Measurements from ENCODE around the gene HMGXB3.

The HMGXB3 gene

GRCh38 chr5:149966946-149967345 lies 33.6 kb upstream of the HMGXB3 start:
- TF ChIP-seq, protein P1, sequence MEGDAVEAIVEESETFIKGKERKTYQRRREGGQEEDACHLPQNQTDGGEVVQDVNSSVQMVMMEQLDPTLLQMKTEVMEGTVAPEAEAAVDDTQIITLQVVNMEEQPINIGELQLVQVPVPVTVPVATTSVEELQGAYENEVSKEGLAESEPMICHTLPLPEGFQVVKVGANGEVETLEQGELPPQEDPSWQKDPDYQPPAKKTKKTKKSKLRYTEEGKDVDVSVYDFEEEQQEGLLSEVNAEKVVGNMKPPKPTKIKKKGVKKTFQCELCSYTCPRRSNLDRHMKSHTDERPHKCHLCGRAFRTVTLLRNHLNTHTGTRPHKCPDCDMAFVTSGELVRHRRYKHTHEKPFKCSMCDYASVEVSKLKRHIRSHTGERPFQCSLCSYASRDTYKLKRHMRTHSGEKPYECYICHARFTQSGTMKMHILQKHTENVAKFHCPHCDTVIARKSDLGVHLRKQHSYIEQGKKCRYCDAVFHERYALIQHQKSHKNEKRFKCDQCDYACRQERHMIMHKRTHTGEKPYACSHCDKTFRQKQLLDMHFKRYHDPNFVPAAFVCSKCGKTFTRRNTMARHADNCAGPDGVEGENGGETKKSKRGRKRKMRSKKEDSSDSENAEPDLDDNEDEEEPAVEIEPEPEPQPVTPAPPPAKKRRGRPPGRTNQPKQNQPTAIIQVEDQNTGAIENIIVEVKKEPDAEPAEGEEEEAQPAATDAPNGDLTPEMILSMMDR (conservative IDR thresholded peaks at IDR 0.05; ENCODE audit: low read length) = no peak
- no peak for DNase-seq (ENCODE audit: low read depth)
- no peak overlapping the region for H3K4me3 ChIP-seq (ENCODE audit: low read length)

- no peak overlapping the region for H3K4me3 ChIP-seq (ENCODE audit: low read length)
- TF ChIP-seq, protein P1 (conservative IDR thresholded peaks at IDR 0.05; ENCODE audit: low read length) = no peak
These were observed 31.2 kb upstream of the HMGXB3 start for GRCh38 chr5:149969181-149969930.

GRCh38 chr5:149975409-149975808 lies 25.1 kb upstream of the HMGXB3 start:
- DNase-seq (ENCODE audit: low read depth) = no peak
- TF ChIP-seq, protein P1 (conservative IDR thresholded peaks at IDR 0.05; ENCODE audit: low read length) = no peak
- no peak overlapping the region for H3K4me3 ChIP-seq (ENCODE audit: low read length)

More at GRCh38 chr5:149969181-149969930, 31.2 kb upstream of the HMGXB3 start:
- no peak for DNase-seq (ENCODE audit: low read depth)

DNA sequence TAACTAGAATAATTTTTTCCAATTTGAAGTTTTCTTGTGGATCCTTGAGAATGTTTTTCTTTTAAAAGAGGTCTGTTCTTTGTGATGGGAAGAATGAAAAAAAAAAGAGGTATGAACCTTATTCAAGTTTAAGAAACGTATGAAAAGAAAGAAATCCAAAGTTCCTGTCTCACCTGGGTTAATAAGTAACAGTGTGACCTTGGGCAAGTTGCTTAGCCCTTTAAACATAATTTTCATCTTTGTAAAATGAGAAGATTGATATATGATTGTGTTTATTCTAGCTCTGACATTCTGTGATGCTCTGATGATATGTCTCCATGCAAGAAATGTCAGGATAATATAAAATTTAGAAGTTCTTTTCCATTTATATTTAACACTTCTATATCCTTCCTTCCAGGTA lies 20.6 kb upstream of the HMGXB3 start:
- no peak for DNase-seq (ENCODE audit: low read depth)
- TF ChIP-seq, protein P1 (conservative IDR thresholded peaks at IDR 0.05; ENCODE audit: low read length) = no peak
- no peak overlapping the region for H3K4me3 ChIP-seq (ENCODE audit: low read length)

GRCh38 chr5:149981206-149981605 lies 19.3 kb upstream of the HMGXB3 start:
- TF ChIP-seq, protein P1 (conservative IDR thresholded peaks at IDR 0.05; ENCODE audit: low read length) = no peak
- no peak overlapping the region for H3K4me3 ChIP-seq (ENCODE audit: low read length)
- DNase-seq (ENCODE audit: low read depth) = no peak

GRCh38 chr5:149982505-149982904 lies 18.0 kb upstream of the HMGXB3 start:
- TF ChIP-seq, protein P1 (conservative IDR thresholded peaks at IDR 0.05; ENCODE audit: low read length) = no peak
- no peak overlapping the region for H3K4me3 ChIP-seq (ENCODE audit: low read length)
- DNase-seq (ENCODE audit: low read depth) = no peak

DNA sequence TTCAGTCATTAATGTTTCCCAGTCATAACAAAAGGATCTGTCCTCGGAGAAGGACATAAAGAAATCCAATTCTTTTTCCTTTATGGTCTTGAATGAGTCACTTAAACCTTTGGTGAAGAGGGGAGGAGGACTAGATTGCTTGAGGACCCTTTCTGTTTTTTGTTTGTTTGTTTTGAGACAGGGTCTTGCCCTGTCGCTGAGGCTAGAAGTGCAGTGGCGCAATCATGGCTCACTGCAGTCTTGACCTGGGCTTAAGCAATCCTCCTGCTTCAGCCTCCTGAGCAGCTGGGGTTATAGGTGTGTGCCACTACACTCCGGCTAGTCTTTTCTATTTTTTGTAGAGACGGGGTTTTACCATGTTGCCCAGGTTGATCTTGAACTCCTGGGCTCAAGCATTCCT lies 12.4 kb upstream of the HMGXB3 start:
- no peak overlapping the region for H3K4me3 ChIP-seq (ENCODE audit: low read length)
- no peak for DNase-seq (ENCODE audit: low read depth)
- TF ChIP-seq, protein P1 (conservative IDR thresholded peaks at IDR 0.05; ENCODE audit: low read length) = no peak
